ENCODE measurements around the gene MYCBP2.
"Not testable (repeated sequence)": the region's sequence is repeated elsewhere in the genome, so short reads cannot be mapped to it uniquely, and the experiment has no call there.

The MYCBP2 gene

DNA sequence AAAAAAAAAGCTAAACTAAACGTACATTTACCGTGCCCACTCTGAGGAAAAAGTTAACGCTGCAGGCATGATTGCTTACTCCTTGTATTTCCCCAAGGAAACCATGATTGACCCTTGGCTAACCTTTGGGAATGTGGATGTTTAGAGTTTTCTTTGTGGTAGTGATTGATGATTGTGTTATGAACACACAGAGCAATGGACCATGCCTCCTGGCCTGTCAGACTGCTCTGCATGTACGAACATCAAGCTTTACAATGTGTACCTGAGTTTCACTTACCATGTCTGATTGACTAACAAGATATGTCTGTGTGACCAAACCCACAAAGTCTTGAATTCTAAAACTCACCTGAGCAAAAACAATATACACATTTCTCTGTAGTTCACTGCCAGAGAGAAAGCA lies 35.1 kb downstream of the MYCBP2 start:
- H3K4me3 Mint-ChIP-seq: no peak overlapping the region
- H3K9me3 Mint-ChIP-seq: peaks cover 3% of the 10 kb centered on the region
- no peaks in the 10 kb centered on the region for H3K27me3 Mint-ChIP-seq
- H3K4me1 Mint-ChIP-seq (ENCODE audit: low read depth): peaks cover 41% of the 10 kb centered on the region
- H3K36me3 Mint-ChIP-seq (ENCODE audit: low read depth): peaks cover 85% of the 10 kb centered on the region
- peak overlapping the region; percentile 84 for H3K27ac Mint-ChIP-seq

GRCh38 chr13:77290342-77290741 lies 36.6 kb downstream of the MYCBP2 start:
- H3K36me3 Mint-ChIP-seq (ENCODE audit: low read depth): peaks cover 81% of the 10 kb centered on the region

GRCh38 chr13:77289851-77290250 lies 37.0 kb downstream of the MYCBP2 start:
- Mint-ChIP-seq H3K4me3 (no peak overlapping the region), H3K27me3 (no peaks in the 10 kb centered on the region), H3K36me3 (ENCODE audit: low read depth) (peaks cover 83% of the 10 kb centered on the region), H3K9me3 (peaks cover 3% of the 10 kb centered on the region), H3K4me1 (ENCODE audit: low read depth) (peaks cover 38% of the 10 kb centered on the region), H3K27ac (no peak overlapping the region)

More at GRCh38 chr13:77290342-77290741, 36.6 kb downstream of the MYCBP2 start:
- peaks cover 3% of the 10 kb centered on the region for H3K9me3 Mint-ChIP-seq
- no peaks in the 10 kb centered on the region for H3K27me3 Mint-ChIP-seq
- H3K4me3 Mint-ChIP-seq: no peak overlapping the region
- peaks cover 37% of the 10 kb centered on the region for H3K4me1 Mint-ChIP-seq (ENCODE audit: low read depth)
- H3K27ac Mint-ChIP-seq: peak overlapping the region; percentile 78

DNA sequence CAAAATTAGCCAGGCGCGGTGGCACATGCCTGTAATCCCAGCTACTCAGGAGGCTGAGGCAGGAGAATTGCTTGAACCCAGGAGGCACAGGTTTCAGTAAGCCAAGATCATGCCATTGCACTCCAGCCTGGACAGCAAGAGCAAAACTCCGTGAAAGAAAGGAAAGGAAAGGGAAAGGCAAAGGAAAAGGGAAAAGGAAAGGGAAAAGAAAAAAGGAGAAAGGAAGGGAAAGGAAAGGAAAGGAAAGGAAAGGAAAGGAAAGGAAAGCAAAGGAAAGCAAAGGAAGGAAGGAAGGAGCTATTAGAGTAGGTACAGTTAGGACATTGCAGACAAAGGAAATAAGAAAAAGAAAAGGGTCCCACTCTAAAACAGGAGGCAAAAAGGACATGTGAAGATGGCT lies 41.3 kb downstream of the MYCBP2 start:
- H3K36me3 Mint-ChIP-seq (ENCODE audit: low read depth): peaks cover 69% of the 10 kb centered on the region
- H3K9me3 Mint-ChIP-seq, H3K4me3 Mint-ChIP-seq, H3K27me3 Mint-ChIP-seq, H3K27ac Mint-ChIP-seq: not testable (repeated sequence)
- H3K4me1 Mint-ChIP-seq (ENCODE audit: low read depth): peaks cover 29% of the 10 kb centered on the region

DNA sequence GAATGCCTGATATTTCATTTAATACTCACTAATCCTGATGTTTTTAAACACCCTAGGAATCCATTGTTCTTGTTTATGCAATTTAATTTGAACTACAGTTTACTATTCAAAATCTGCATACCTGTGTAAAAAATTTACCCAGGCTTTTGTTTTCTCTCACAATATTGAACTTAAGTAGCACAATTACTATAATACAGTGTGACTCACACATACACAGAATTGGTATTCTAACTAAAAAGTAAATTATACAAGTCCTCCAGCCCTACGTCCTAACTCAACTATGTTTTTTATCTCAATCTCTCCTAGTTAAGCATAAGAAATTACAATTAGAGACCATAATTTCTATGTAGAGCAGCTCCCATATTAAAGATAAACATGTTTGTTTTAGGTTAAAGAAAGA lies 41.8 kb downstream of the MYCBP2 start:
- no peak overlapping the region for H3K27ac Mint-ChIP-seq
- H3K36me3 Mint-ChIP-seq (ENCODE audit: low read depth): peaks cover 68% of the 10 kb centered on the region
- H3K27me3 Mint-ChIP-seq: no peaks in the 10 kb centered on the region
- peaks cover 24% of the 10 kb centered on the region for H3K4me1 Mint-ChIP-seq (ENCODE audit: low read depth)
- H3K9me3 Mint-ChIP-seq: no peaks in the 10 kb centered on the region
- H3K4me3 Mint-ChIP-seq: no peak overlapping the region

GRCh38 chr13:77274126-77274525 lies 52.8 kb downstream of the MYCBP2 start:
- Mint-ChIP-seq H3K4me3 (no peak overlapping the region), H3K4me1 (ENCODE audit: low read depth) (peaks cover 17% of the 10 kb centered on the region), H3K27me3 (no peaks in the 10 kb centered on the region), H3K36me3 (ENCODE audit: low read depth) (peaks cover 65% of the 10 kb centered on the region), H3K9me3 (no peaks in the 10 kb centered on the region), H3K27ac (peak overlapping the region; percentile 4)

DNA sequence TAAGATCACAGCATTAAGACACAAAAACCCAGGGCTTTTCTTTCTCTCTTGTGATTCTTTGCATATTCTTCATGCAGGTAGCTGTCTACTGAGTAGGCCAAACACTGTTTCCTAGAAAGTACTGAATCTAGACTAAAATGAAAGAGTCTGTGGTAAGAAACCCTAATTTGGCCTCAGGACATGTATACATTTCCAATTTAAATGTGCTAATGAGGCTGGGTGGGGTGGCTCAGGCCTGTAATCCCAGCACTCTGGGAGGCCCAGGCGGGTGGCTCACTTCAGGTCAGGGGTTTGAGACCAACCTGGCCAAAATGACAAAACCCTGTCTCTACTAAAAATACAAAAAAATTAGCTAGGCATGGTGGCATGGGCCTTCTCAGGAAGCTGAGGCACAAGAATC lies 57.8 kb downstream of the MYCBP2 start:
- Mint-ChIP-seq H3K9me3 (no peaks in the 10 kb centered on the region), H3K27me3 (no peaks in the 10 kb centered on the region), H3K4me1 (ENCODE audit: low read depth) (no peaks in the 10 kb centered on the region), H3K36me3 (ENCODE audit: low read depth) (peaks cover 57% of the 10 kb centered on the region), H3K4me3 (no peak overlapping the region), H3K27ac (no peak overlapping the region)

- no peak overlapping the region for H3K27ac Mint-ChIP-seq
- peaks cover 53% of the 10 kb centered on the region for H3K36me3 Mint-ChIP-seq (ENCODE audit: low read depth)
- no peaks in the 10 kb centered on the region for H3K4me1 Mint-ChIP-seq (ENCODE audit: low read depth)
- H3K27me3 Mint-ChIP-seq: no peaks in the 10 kb centered on the region
- no peak overlapping the region for H3K4me3 Mint-ChIP-seq
- H3K9me3 Mint-ChIP-seq: no peaks in the 10 kb centered on the region
Observed at GRCh38 chr13:77267362-77267761, 59.5 kb downstream of the MYCBP2 start.

GRCh38 chr13:77265336-77265735 lies 61.6 kb downstream of the MYCBP2 start:
- Mint-ChIP-seq H3K27me3 (no peaks in the 10 kb centered on the region), H3K36me3 (ENCODE audit: low read depth) (peaks cover 50% of the 10 kb centered on the region), H3K27ac (no peak overlapping the region), H3K4me3 (no peak overlapping the region), H3K4me1 (ENCODE audit: low read depth) (no peaks in the 10 kb centered on the region), H3K9me3 (no peaks in the 10 kb centered on the region)

DNA sequence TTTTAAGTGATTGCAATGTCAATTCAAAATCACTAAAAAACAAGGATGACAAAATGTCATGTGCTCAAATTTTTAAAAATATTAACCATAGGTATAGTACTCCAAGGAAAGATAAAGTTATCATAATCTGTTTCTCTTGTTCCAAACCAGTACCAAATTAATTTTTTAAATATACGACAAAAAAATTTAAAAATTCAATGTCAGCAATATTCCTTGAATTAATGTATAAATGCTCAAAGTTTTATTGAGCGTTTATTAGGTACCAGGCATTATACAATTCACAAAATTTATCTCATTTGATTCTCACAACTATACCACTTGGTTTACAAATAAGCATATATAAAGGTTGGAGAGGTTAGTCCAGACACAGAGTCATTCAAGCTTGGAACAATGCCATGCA lies 64.7 kb downstream of the MYCBP2 start:
- Mint-ChIP-seq H3K4me1 (ENCODE audit: low read depth) (no peaks in the 10 kb centered on the region), H3K4me3 (no peak overlapping the region), H3K36me3 (ENCODE audit: low read depth) (peaks cover 60% of the 10 kb centered on the region), H3K9me3 (no peaks in the 10 kb centered on the region), H3K27ac (no peak overlapping the region), H3K27me3 (no peaks in the 10 kb centered on the region)

- peaks cover 20% of the 10 kb centered on the region for H3K4me1 Mint-ChIP-seq (ENCODE audit: low read depth)
- H3K9me3 Mint-ChIP-seq: peaks cover 3% of the 10 kb centered on the region
- no peaks in the 10 kb centered on the region for H3K27me3 Mint-ChIP-seq
- H3K36me3 Mint-ChIP-seq (ENCODE audit: low read depth): peaks cover 75% of the 10 kb centered on the region
- H3K27ac Mint-ChIP-seq: no peak overlapping the region
- no peak overlapping the region for H3K4me3 Mint-ChIP-seq
Observed at GRCh38 chr13:77250975-77251374, 75.9 kb downstream of the MYCBP2 start.

DNA sequence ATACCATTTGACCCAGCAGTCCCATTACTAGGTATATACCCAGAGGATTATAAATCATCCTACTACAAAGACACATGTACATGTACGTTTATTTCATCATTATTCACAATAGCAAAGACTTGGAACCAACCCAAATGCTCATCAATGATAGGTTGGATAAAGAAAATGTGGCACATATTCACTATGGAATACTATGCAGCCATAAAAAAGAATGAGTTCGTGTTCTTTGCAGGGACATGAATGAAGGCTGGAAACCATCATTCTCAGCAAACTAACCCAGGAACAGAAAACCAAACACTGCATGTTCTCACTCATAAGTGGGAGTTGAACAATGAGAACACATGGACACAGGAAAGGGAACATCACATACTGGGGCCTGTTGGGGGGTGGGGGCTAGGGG lies 81.7 kb downstream of the MYCBP2 start:
- H3K4me3 Mint-ChIP-seq, H3K9me3 Mint-ChIP-seq, H3K27me3 Mint-ChIP-seq, H3K27ac Mint-ChIP-seq: not testable (repeated sequence)
- Mint-ChIP-seq H3K4me1 (ENCODE audit: low read depth) (peaks cover 15% of the 10 kb centered on the region), H3K36me3 (ENCODE audit: low read depth) (peaks cover 66% of the 10 kb centered on the region)

- Mint-ChIP-seq H3K36me3 (ENCODE audit: low read depth) (peaks cover 35% of the 10 kb centered on the region), H3K4me1 (ENCODE audit: low read depth) (peaks cover 7% of the 10 kb centered on the region), H3K4me3 (no peak overlapping the region), H3K27me3 (no peaks in the 10 kb centered on the region), H3K27ac (no peak overlapping the region), H3K9me3 (no peaks in the 10 kb centered on the region)
Observed at GRCh38 chr13:77239312-77239711, 87.6 kb downstream of the MYCBP2 start.

GRCh38 chr13:77235456-77236022 lies 91.4 kb downstream of the MYCBP2 start:
- Mint-ChIP-seq H3K4me3 (no peak overlapping the region), H3K36me3 (ENCODE audit: low read depth) (peaks cover 36% of the 10 kb centered on the region), H3K27me3 (no peaks in the 10 kb centered on the region), H3K4me1 (ENCODE audit: low read depth) (peaks cover 12% of the 10 kb centered on the region), H3K9me3 (no peaks in the 10 kb centered on the region), H3K27ac (peak overlapping the region; percentile 49)

- H3K27me3 Mint-ChIP-seq: no peaks in the 10 kb centered on the region
- no peaks in the 10 kb centered on the region for H3K9me3 Mint-ChIP-seq
- H3K4me3 Mint-ChIP-seq: no peak overlapping the region
- no peak overlapping the region for H3K27ac Mint-ChIP-seq
- H3K4me1 Mint-ChIP-seq (ENCODE audit: low read depth): peaks cover 22% of the 10 kb centered on the region
- peaks cover 30% of the 10 kb centered on the region for H3K36me3 Mint-ChIP-seq (ENCODE audit: low read depth)
Observed at GRCh38 chr13:77233159-77233558, 93.7 kb downstream of the MYCBP2 start.

GRCh38 chr13:77230560-77230959 lies 96.3 kb downstream of the MYCBP2 start:
- Mint-ChIP-seq H3K9me3 (no peaks in the 10 kb centered on the region), H3K36me3 (ENCODE audit: low read depth) (peaks cover 40% of the 10 kb centered on the region), H3K4me3 (no peak overlapping the region), H3K27me3 (no peaks in the 10 kb centered on the region), H3K27ac (peak overlapping the region; percentile 74), H3K4me1 (ENCODE audit: low read depth) (peaks cover 22% of the 10 kb centered on the region)
